Panc1 (cell line): Measurements from ENCODE around the gene BCAP29. TPM values are rescaled to one million over a fixed set of nuclear protein-coding genes. Genes with fewer than 3 reads are reported as not detected.

ENCODE experiments used
- ATAC-seq: fragments of 200-7000 bp; cut with Tn5 transposase; 2 replicates; pipeline ENCODE4 v1.9.1; 2020; ENCODE audit warnings: mild to moderate bottlenecking, moderate library complexity
- BruUV-seq: library from RNA; stranded (reverse); fragments of 400-500 nt; replicated peaks from 2 replicates; lab custom pipeline; 2021; lab: Mats Ljungman, UMichigan
- CTCF ChIA-PET: fragments of 300-600 bp; sonication (Branson Sonifier 250); formaldehyde crosslinking; loops from one replicate; lab custom pipeline; 2022; ENCODE audit warnings: antibody characterized with exemption; lab: Charles Lee
- POLR2A ChIA-PET: fragments of 300-600 bp; sonication (Branson Sonifier 250); formaldehyde crosslinking; loops from one replicate; lab custom pipeline; 2022; ENCODE audit warnings: antibody characterized with exemption; lab: Charles Lee
- DNase-seq: peaks from one replicate; pipeline ENCODE4 v3.0.0-alpha.2; 2010; ENCODE audit warnings: low read depth, low spot score
- H3K27ac ChIP-seq: 2 replicates; pipeline ENCODE4 v1.5.1; 2011; ENCODE audit warnings: mild to moderate bottlenecking, low read length, inconsistent platforms
- H3K27me3 ChIP-seq: fragments of 200-500 bp; sonication (Bioruptor generic); 2 replicates; pipeline ENCODE4 v1.6.0; 2014; ENCODE audit warnings: low read length, inconsistent platforms; ENCODE audit not compliant: control insufficient read depth, insufficient read depth
- H3K36me3 ChIP-seq: fragments of 200-500 bp; sonication (Bioruptor generic); 2 replicates; pipeline ENCODE4 v1.5.1; 2014; ENCODE audit warnings: inconsistent platforms, mild to moderate bottlenecking, low read length, moderate library complexity; ENCODE audit not compliant: control insufficient read depth, insufficient read depth
- H3K4me1 ChIP-seq: 2 replicates; pipeline ENCODE4 v1.5.1; 2011; ENCODE audit warnings: inconsistent platforms, mild to moderate bottlenecking, low read length, moderate library complexity; ENCODE audit not compliant: control insufficient read depth, insufficient read depth
- H3K4me3 ChIP-seq, 2 experiments: 2 replicates each; pipeline ENCODE4 v1.5.1; 2011 to 2012; ENCODE audit warnings: low read depth in 2 of 2, low read length in 2 of 2, mild to moderate bottlenecking in 2 of 2, inconsistent platforms in 1 of 2, moderate library complexity in 1 of 2
- H3K9me3 ChIP-seq: fragments of 200-500 bp; sonication (Bioruptor generic); 2 replicates; pipeline ENCODE4 v1.5.1; 2014; ENCODE audit warnings: low read depth, mild to moderate bottlenecking, inconsistent platforms, low read length, moderate library complexity; ENCODE audit not compliant: control insufficient read depth, insufficient read depth
- POLR2AphosphoS5 ChIP-seq: IDR thresholded peaks from 2 replicates; pipeline ENCODE4 v1.6.1; 2012; ENCODE audit warnings: mild to moderate bottlenecking, low read depth, low read length, moderate library complexity
- SIN3A ChIP-seq: IDR thresholded peaks from 2 replicates; pipeline ENCODE4 v1.6.1; 2012; ENCODE audit warnings: low read depth, mild to moderate bottlenecking, low read length, moderate library complexity, borderline replicate concordance; ENCODE audit not compliant: insufficient read depth
- TCF7L2 ChIP-seq: IDR thresholded peaks from 2 replicates; pipeline ENCODE4 v1.6.1; 2011; ENCODE audit warnings: mild to moderate bottlenecking, low read depth, low read length, inconsistent platforms
- in situ Hi-C: cut with HindIII; loops from 2 replicates; pipeline ENCODE4 v1.10.0; 2016; ENCODE audit warnings: low sequenced_read_pairs, low pct_unique_long_range_greater_than_20kb
- intact Hi-C: fragments of 100-400 bp; cut with micrococcal nuclease; formaldehyde crosslinking; loops from one replicate; pipeline ENCODE4 v1.10.0; 2022; ENCODE audit not compliant: unreplicated experiment
- total RNA-seq: library from RNA; stranded (reverse); gene quantifications from one replicate; pipeline ENCODE4 v1.2.1, GENCODE V29; 2021; ENCODE audit not compliant: unreplicated experiment
- TF ChIP-seq, protein P1 (sequence below), 2 experiments: IDR thresholded peaks; 2 replicates each; pipeline ENCODE4 v1.6.1; 2011 to 2012; ENCODE audit warnings: low read depth in 2 of 2, control low read depth in 1 of 2, low read length in 1 of 2, mild to moderate bottlenecking in 1 of 2, moderate library complexity in 1 of 2; ENCODE audit not compliant: insufficient read depth in 1 of 2
- TF ChIP-seq, protein P2 (sequence below): fragments of 450-650 bp; IDR thresholded peaks from 2 replicates; pipeline ENCODE4 v1.5.1; 2017; ENCODE audit warnings: mild to moderate bottlenecking

Gene BCAP29
- total RNA-seq, 1 experiment from 2014 or later = 71.7 TPM

DNA sequence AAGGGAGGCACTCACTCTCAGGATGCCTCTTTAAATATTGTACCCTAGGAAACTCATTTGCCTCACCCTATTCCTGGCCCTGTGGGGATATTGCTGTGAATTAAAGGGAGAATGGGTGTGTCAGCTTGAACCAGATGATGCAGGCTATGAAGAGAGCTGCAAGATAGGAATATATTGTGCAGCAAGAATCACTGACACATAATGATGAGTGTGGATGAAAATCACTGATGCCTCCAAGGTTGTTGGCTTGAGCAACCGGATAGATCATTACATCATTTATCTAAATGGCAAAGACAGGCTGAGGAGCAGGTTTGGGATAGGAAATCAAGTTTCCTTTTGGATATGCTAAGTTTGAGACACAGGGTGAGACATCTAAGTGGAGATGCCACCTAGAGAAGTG, 86.7 kb downstream of the BCAP29 start:
- ChIA-PET POLR2A (no interaction called here), CTCF (no interaction called here)
- ATAC-seq (no peak), DNase-seq (no peak)
- Histone ChIP-seq H3K36me3 (no peaks in the 10 kb centered on the region), H3K9me3 (no peaks in the 10 kb centered on the region), H3K4me1 (no peaks in the 10 kb centered on the region; the same call in 1 of the 2 replicates), H3K27ac (no peak overlapping the region), H3K27me3 (peaks cover 22% of the 10 kb centered on the region), H3K4me3 (no peak overlapping the region)
- intact Hi-C loops (no loop called here), in situ Hi-C loops (no loop called here)
- TF ChIP-seq POLR2AphosphoS5 = no peak
- no peak for TF ChIP-seq SIN3A
- TF ChIP-seq, protein P1, sequence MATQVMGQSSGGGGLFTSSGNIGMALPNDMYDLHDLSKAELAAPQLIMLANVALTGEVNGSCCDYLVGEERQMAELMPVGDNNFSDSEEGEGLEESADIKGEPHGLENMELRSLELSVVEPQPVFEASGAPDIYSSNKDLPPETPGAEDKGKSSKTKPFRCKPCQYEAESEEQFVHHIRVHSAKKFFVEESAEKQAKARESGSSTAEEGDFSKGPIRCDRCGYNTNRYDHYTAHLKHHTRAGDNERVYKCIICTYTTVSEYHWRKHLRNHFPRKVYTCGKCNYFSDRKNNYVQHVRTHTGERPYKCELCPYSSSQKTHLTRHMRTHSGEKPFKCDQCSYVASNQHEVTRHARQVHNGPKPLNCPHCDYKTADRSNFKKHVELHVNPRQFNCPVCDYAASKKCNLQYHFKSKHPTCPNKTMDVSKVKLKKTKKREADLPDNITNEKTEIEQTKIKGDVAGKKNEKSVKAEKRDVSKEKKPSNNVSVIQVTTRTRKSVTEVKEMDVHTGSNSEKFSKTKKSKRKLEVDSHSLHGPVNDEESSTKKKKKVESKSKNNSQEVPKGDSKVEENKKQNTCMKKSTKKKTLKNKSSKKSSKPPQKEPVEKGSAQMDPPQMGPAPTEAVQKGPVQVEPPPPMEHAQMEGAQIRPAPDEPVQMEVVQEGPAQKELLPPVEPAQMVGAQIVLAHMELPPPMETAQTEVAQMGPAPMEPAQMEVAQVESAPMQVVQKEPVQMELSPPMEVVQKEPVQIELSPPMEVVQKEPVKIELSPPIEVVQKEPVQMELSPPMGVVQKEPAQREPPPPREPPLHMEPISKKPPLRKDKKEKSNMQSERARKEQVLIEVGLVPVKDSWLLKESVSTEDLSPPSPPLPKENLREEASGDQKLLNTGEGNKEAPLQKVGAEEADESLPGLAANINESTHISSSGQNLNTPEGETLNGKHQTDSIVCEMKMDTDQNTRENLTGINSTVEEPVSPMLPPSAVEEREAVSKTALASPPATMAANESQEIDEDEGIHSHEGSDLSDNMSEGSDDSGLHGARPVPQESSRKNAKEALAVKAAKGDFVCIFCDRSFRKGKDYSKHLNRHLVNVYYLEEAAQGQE (IDR thresholded peaks at IDR 0.05; ENCODE audit: insufficient read depth in 1 of 2, low read depth in 2 of 2, low read length in 1 of 2) = no peak
- no peak for TF ChIP-seq TCF7L2
- TF ChIP-seq, protein P2, sequence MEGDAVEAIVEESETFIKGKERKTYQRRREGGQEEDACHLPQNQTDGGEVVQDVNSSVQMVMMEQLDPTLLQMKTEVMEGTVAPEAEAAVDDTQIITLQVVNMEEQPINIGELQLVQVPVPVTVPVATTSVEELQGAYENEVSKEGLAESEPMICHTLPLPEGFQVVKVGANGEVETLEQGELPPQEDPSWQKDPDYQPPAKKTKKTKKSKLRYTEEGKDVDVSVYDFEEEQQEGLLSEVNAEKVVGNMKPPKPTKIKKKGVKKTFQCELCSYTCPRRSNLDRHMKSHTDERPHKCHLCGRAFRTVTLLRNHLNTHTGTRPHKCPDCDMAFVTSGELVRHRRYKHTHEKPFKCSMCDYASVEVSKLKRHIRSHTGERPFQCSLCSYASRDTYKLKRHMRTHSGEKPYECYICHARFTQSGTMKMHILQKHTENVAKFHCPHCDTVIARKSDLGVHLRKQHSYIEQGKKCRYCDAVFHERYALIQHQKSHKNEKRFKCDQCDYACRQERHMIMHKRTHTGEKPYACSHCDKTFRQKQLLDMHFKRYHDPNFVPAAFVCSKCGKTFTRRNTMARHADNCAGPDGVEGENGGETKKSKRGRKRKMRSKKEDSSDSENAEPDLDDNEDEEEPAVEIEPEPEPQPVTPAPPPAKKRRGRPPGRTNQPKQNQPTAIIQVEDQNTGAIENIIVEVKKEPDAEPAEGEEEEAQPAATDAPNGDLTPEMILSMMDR = no peak
- BruUV-seq = no TSS peak

DNA sequence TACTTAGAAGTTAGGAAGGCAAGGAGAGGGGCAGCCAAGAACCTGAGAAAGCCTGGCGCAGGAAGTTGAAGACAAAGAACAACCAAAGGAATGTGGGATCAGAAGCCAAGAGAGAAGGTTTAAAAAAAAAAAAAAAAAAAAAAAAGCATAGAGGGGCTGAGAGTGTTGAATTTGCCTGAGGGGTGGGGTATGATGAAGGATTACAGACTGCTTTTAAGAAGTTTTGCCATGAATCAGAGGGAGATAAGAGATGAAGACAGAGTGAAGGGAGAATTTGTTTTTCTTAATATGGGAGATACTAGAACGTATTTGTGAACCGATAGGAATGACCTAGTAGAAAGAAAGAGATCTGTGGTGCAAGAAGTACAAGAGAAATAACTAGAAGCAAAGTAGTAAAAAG, 87.3 kb downstream of the BCAP29 start:
- Histone ChIP-seq H3K4me3 (no peak overlapping the region), H3K9me3 (no peaks in the 10 kb centered on the region), H3K36me3 (no peaks in the 10 kb centered on the region), H3K27ac (no peak overlapping the region), H3K4me1 (no peaks in the 10 kb centered on the region), H3K27me3 (peaks cover 17% of the 10 kb centered on the region)
- in situ Hi-C loops (no loop called here), intact Hi-C loops (no loop called here)
- ChIA-PET CTCF (no interaction called here), POLR2A (no interaction called here)
- ATAC-seq (no peak), DNase-seq (no peak)
- TF ChIP-seq POLR2AphosphoS5 = no peak
- no TSS peak for BruUV-seq

DNA sequence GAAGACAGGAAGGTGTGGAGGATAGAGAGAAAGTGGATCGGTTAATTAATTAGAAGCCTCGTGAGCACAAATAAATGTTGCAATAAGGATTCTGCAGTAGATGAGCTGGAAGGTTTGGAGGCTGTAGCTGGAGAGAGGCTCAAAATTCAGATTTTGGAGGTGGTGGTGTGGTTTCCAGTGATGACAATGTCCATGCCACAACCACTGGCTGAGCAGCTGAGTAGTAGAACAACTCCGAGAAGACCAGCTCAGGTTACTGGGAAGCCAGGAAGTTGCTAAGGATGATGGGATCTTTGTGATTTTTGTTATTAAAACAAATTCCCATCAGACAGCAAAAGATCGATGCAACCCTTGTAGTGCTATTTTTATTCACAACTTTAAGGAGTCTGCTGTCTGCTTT, 88.2 kb downstream of the BCAP29 start:
- in situ Hi-C loops = no loop called here
- no peak overlapping the region for H3K4me3 ChIP-seq
- no peaks in the 10 kb centered on the region for H3K9me3 ChIP-seq
- H3K27me3 ChIP-seq = peaks cover 13% of the 10 kb centered on the region
- DNase-seq (no peak), ATAC-seq (no peak)
- no TSS peak for BruUV-seq
- ChIA-PET CTCF (no interaction called here), POLR2A (no interaction called here)
- H3K4me1 ChIP-seq = no peaks in the 10 kb centered on the region
- no peaks in the 10 kb centered on the region for H3K36me3 ChIP-seq
- intact Hi-C loops = no loop called here
- TF ChIP-seq TCF7L2 (no peak), POLR2AphosphoS5 (no peak)
- TF ChIP-seq, protein P1 (IDR thresholded peaks at IDR 0.05; ENCODE audit: insufficient read depth in 1 of 2, low read depth in 2 of 2, low read length in 1 of 2) = no peak
- TF ChIP-seq, protein P2 = no peak
- no peak overlapping the region for H3K27ac ChIP-seq
